Gastrocnemius medialis (tissue), 4 donors: Measurements from ENCODE around the gene SLC2A14. TPM values are rescaled to one million over a fixed set of nuclear protein-coding genes. Genes with fewer than 3 reads are reported as not detected.
"Not testable (repeated sequence)": the region's sequence is repeated elsewhere in the genome, so short reads cannot be mapped to it uniquely, and the experiment has no call there.

Experiments
- ATAC-seq, 2 donors: fragments of 150-250 bp; one replicate each; pipeline ENCODE4 v1.9.1; 2016
- DNase-seq, 2 donors: peaks; one replicate each; pipeline ENCODE4 v3.0.0-alpha.2; 2019
- H3K27ac ChIP-seq, 4 donors: fragments of 200-600 bp; sonication (generic); 1 replicate in 1 of 4; 2 replicates in 3 of 4; pipeline ENCODE4 v1.5.1; 2016 to 2018; ENCODE audit warnings: mild to moderate bottlenecking in 2 of 4, moderate library complexity in 1 of 4
- H3K27me3 ChIP-seq, 3 donors: fragments of 200-600 bp; sonication (generic) in 2 of 3; 1 replicate in 1 of 3; 2 replicates in 2 of 3; pipeline versions ENCODE4 v1.5.1 to v1.6.0; 2016 to 2019; ENCODE audit warnings: mild to moderate bottlenecking in 1 of 3, moderate library complexity in 1 of 3
- H3K36me3 ChIP-seq, 2 donors: fragments of 200-600 bp; sonication (generic) in 1 of 2; one replicate each; pipeline ENCODE4 v1.5.1; 2017 to 2018
- H3K4me1 ChIP-seq, 2 donors: fragments of 200-600 bp; sonication (generic) in 1 of 2; one replicate each; pipeline ENCODE4 v1.5.1; 2016 to 2017; ENCODE audit warnings: mild to moderate bottlenecking in 2 of 2
- H3K4me3 ChIP-seq, 4 donors: fragments of 200-600 bp; sonication (generic) in 3 of 4; 1 replicate in 1 of 4; 2 replicates in 3 of 4; pipeline ENCODE4 v1.5.1; 2016 to 2019; ENCODE audit warnings: mild to moderate bottlenecking in 2 of 4
- H3K9me3 ChIP-seq, 3 donors: fragments of 200-600 bp; sonication (generic) in 2 of 3; 1 replicate in 1 of 3; 2 replicates in 2 of 3; pipeline ENCODE4 v1.5.1; 2016 to 2019
- POLR2A ChIP-seq, 2 donors: fragments of 450-650 bp; IDR thresholded peaks; one replicate each; pipeline ENCODE4 v1.6.1; 2017; ENCODE audit warnings: antibody characterized with exemption in 2 of 2, mild to moderate bottlenecking in 2 of 2, moderate library complexity in 2 of 2
- in situ Hi-C, 4 donors: fragments of 200-750 bp; cut with MboI; loops; one replicate each; pipeline versions ENCODE4 v1.15.0 to v1.8.0; 2017; ENCODE audit warnings: low sequenced_read_pairs in 4 of 4
- intact Hi-C: fragments of 100-400 bp; cut with DNase I; formaldehyde crosslinking; loops from one replicate; pipeline ENCODE4 v1.15.1; 2023; ENCODE audit warnings: low total_unique reads
- total RNA-seq, 4 donors: library from RNA; depleted of rRNA; stranded (reverse); fragments of >200 nt; gene quantifications; one replicate each; pipeline versions ENCODE4 v1.1.0 to v1.2.3, GENCODE V29; 2016
- TF ChIP-seq, protein P1 (sequence below), 5 experiments: fragments of 450-650 bp in 3 of 5; fragments of 200-600 bp in 2 of 5; sonication (generic) in 2 of 5; IDR thresholded peaks in 4 of 5; conservative IDR thresholded peaks in 1 of 5; 1 replicate in 4 of 5; 2 replicates in 1 of 5; pipeline ENCODE4 v1.5.1; 2016 to 2019; ENCODE audit warnings: antibody characterized with exemption in 5 of 5, mild to moderate bottlenecking in 3 of 5, moderate library complexity in 3 of 5

Gene SLC2A14
- total RNA-seq, 4 donors from 2014 or later, result not detected

GRCh38 chr12:7844116-7844515 lies 28.6 kb downstream of the SLC2A14 start:
- DNase-seq (no peak), ATAC-seq (no peak)
- intact Hi-C loops (no loop called here), in situ Hi-C loops (no loop called here)
- no peak overlapping the region for H3K27ac ChIP-seq
- TF ChIP-seq, protein P1, sequence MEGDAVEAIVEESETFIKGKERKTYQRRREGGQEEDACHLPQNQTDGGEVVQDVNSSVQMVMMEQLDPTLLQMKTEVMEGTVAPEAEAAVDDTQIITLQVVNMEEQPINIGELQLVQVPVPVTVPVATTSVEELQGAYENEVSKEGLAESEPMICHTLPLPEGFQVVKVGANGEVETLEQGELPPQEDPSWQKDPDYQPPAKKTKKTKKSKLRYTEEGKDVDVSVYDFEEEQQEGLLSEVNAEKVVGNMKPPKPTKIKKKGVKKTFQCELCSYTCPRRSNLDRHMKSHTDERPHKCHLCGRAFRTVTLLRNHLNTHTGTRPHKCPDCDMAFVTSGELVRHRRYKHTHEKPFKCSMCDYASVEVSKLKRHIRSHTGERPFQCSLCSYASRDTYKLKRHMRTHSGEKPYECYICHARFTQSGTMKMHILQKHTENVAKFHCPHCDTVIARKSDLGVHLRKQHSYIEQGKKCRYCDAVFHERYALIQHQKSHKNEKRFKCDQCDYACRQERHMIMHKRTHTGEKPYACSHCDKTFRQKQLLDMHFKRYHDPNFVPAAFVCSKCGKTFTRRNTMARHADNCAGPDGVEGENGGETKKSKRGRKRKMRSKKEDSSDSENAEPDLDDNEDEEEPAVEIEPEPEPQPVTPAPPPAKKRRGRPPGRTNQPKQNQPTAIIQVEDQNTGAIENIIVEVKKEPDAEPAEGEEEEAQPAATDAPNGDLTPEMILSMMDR (IDR thresholded peaks at IDR 0.05 in 4 of 5, conservative IDR thresholded peaks at IDR 0.05 in 1 of 5), result no peak
- TF ChIP-seq POLR2A (IDR thresholded peaks at IDR 0.05), result no peak
- no peaks in the 10 kb centered on the region for H3K4me1 ChIP-seq
- H3K27me3 ChIP-seq, result peaks cover 0 to 2% (median 0%) of the 10 kb centered on the region in 3 donors
- H3K36me3 ChIP-seq, result no peaks in the 10 kb centered on the region
- no peak overlapping the region for H3K4me3 ChIP-seq
- no peaks in the 10 kb centered on the region for H3K9me3 ChIP-seq

DNA sequence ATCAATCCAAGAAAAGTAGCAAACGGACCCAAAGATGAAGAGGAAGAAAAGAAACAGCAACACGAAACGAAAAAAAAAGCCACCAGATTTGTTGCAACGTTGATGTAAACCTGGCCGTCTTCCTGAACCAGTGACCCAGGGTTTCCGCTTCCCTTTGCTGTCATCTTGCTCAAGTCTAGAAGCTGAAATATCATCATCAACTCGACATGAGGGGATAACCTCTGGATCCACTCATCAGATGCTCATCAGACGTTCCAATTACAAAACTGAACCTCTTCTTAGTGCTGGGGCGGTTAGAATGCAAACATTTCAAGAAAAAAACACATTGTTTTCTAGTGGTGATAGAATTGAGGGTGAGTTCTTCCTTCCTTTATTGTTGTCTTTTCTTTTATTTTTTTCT lies 29.1 kb downstream of the SLC2A14 start:
- H3K4me1 ChIP-seq, H3K27ac ChIP-seq, H3K27me3 ChIP-seq, DNase-seq, H3K4me3 ChIP-seq, H3K9me3 ChIP-seq, H3K36me3 ChIP-seq, intact Hi-C loops, in situ Hi-C loops, ATAC-seq: not testable (repeated sequence)

DNA sequence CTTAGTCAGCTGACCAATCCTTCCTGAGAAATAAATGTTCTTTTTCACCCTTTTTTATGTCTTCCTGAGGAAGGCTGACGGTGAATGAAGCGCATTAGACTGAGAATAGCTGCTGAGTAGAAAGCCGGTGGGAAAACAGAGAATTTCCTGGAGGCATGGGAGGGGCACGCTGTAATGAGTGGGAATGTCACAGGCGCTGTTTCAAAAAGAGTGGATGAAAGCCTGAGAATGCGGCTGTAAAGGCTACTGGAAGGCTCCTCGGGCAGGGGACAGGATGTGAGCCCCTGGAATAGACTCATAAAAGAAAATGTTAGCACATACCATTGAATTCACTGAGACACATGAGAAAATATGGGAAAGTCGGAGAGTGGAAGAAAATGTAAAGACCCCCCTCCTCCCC lies 29.6 kb downstream of the SLC2A14 start:
- H3K4me3 ChIP-seq, H3K27me3 ChIP-seq, H3K9me3 ChIP-seq, in situ Hi-C loops, H3K36me3 ChIP-seq, H3K4me1 ChIP-seq, DNase-seq, H3K27ac ChIP-seq, intact Hi-C loops: not testable (repeated sequence)
- peak in 1 of 2 donors; percentile 70 for ATAC-seq

GRCh38 chr12:7842444-7842843 lies 30.3 kb downstream of the SLC2A14 start:
- H3K4me3 ChIP-seq, result not testable (repeated sequence)

DNA sequence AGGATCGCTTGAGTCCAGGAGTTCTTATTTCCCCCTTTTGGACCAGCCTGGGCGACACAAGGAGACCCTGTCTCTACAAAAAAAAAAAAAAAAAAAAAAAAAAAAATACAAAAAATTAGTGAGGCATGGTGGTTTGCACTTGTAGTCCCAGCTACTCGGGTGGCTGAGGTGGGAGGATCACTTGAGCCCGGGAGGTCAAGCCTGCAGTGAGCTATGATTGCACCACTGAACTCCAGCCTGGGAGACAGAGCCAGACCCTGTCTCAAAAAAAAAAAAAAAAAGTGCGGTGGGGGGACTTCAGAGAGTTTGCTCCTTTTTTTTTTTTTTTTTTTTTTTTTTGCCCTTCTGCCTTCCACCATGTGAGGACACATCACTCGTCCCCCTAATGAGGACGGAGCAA lies 32.9 kb downstream of the SLC2A14 start:
- H3K36me3 ChIP-seq, H3K4me1 ChIP-seq, intact Hi-C loops, H3K27me3 ChIP-seq, H3K4me3 ChIP-seq, H3K27ac ChIP-seq, in situ Hi-C loops, ATAC-seq, DNase-seq, H3K9me3 ChIP-seq: not testable (repeated sequence)

More at GRCh38 chr12:7842444-7842843, 30.3 kb downstream of the SLC2A14 start:
- H3K9me3 ChIP-seq, H3K27me3 ChIP-seq, H3K27ac ChIP-seq, ATAC-seq, in situ Hi-C loops, H3K4me1 ChIP-seq, DNase-seq, intact Hi-C loops, H3K36me3 ChIP-seq: not testable (repeated sequence)

- in situ Hi-C loops, H3K36me3 ChIP-seq, intact Hi-C loops, DNase-seq, H3K9me3 ChIP-seq, H3K4me3 ChIP-seq, H3K27me3 ChIP-seq, H3K4me1 ChIP-seq, ATAC-seq, H3K27ac ChIP-seq: not testable (repeated sequence)
Measured at GRCh38 chr12:7839226-7839625, 33.5 kb downstream of the SLC2A14 start.

GRCh38 chr12:7837366-7837765 lies 35.3 kb downstream of the SLC2A14 start:
- no peak overlapping the region for H3K4me3 ChIP-seq
- no peak for ATAC-seq

More at GRCh38 chr12:7837366-7837765, 35.3 kb downstream of the SLC2A14 start:
- intact Hi-C loops, result no loop called here
- Histone ChIP-seq H3K27ac (no peak overlapping the region), H3K4me1 (no peaks in the 10 kb centered on the region), H3K9me3 (no peaks in the 10 kb centered on the region), H3K27me3 (peaks cover 0 to 2% (median 0%) of the 10 kb centered on the region in 3 donors), H3K36me3 (no peaks in the 10 kb centered on the region)
- no peak for DNase-seq
- in situ Hi-C loops, result no loop called here
- TF ChIP-seq POLR2A (IDR thresholded peaks at IDR 0.05), result no peak
- TF ChIP-seq, protein P1 (IDR thresholded peaks at IDR 0.05 in 4 of 5, conservative IDR thresholded peaks at IDR 0.05 in 1 of 5), result no peak
